Erythroblast (primary cell): ENCODE data around the gene GPR35.

ENCODE experiments used
- GATA1 ChIP-seq: IDR thresholded peaks from 2 replicates; pipeline ENCODE4 v1.6.1; 2011; ENCODE audit warnings: low read depth, mild to moderate bottlenecking, control low read depth, low read length, moderate library complexity
- POLR2A ChIP-seq: IDR thresholded peaks from 2 replicates; pipeline ENCODE4 v1.6.1; 2011; ENCODE audit warnings: mild to moderate bottlenecking, low read length

DNA sequence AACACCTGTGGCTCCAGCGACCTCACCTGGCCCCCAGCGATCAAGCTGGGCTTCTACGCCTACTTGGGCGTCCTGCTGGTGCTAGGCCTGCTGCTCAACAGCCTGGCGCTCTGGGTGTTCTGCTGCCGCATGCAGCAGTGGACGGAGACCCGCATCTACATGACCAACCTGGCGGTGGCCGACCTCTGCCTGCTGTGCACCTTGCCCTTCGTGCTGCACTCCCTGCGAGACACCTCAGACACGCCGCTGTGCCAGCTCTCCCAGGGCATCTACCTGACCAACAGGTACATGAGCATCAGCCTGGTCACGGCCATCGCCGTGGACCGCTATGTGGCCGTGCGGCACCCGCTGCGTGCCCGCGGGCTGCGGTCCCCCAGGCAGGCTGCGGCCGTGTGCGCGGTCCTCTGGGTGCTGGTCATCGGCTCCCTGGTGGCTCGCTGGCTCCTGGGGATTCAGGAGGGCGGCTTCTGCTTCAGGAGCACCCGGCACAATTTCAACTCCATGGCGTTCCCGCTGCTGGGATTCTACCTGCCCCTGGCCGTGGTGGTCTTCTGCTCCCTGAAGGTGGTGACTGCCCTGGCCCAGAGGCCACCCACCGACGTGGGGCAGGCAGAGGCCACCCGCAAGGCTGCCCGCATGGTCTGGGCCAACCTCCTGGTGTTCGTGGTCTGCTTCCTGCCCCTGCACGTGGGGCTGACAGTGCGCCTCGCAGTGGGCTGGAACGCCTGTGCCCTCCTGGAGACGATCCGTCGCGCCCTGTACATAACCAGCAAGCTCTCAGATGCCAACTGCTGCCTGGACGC, 4.9 kb downstream of the GPR35 start:
- TF ChIP-seq POLR2A (no peak), GATA1 (no peak)
